ENCODE results near the gene TK2. TPM values are rescaled to one million over a fixed set of nuclear protein-coding genes. Genes with fewer than 3 reads are reported as not detected.

The TK2 gene
- total RNA-seq, 1 donor from 2014 or later: 21.5 TPM

- Histone ChIP-seq H3K27me3 (no peaks in the 10 kb centered on the region), H3K36me3 (peaks cover 0 to 4% of the 10 kb centered on the region in 2 donors), H3K27ac (peak overlapping the region; percentile 98 to 99), H3K9me3 (no peaks in the 10 kb centered on the region), H3K4me1 (peaks cover 19 to 43% of the 10 kb centered on the region in 2 donors), H3K4me3 (no peak overlapping the region)
- no peak for TF ChIP-seq CTCF (IDR thresholded peaks at IDR 0.05)
- intact Hi-C loops (cut with DNase I): no loop called here
- no peak for DNase-seq (ENCODE audit: low spot score in 2 of 2)
Observed at GRCh38 chr16:66519482-66520373, 30.2 kb downstream of the TK2 start.

GRCh38 chr16:66517586-66518263 lies 32.2 kb downstream of the TK2 start:
- no peak overlapping the region for H3K4me3 ChIP-seq
- no peak for TF ChIP-seq CTCF (IDR thresholded peaks at IDR 0.05)
- peak overlapping the region; percentile 98 to 99 for H3K27ac ChIP-seq
- intact Hi-C loops (cut with DNase I): loop anchor here (1.0 to 2.0 kb wide), 3 partner anchors 15 to 33 kb away; partner anchors contain the start of gene TK2
- peaks cover 19 to 56% of the 10 kb centered on the region in 2 donors for H3K4me1 ChIP-seq
- no peaks in the 10 kb centered on the region for H3K27me3 ChIP-seq
- no peak for DNase-seq (ENCODE audit: low spot score in 2 of 2)
- no peaks in the 10 kb centered on the region for H3K9me3 ChIP-seq
- no peaks in the 10 kb centered on the region for H3K36me3 ChIP-seq

GRCh38 chr16:66516808-66517585 lies 32.9 kb downstream of the TK2 start:
- intact Hi-C loops (cut with DNase I): loop anchor here (1.0 to 2.0 kb wide), 3 partner anchors 14 to 33 kb away; partner anchors contain the start of gene TK2

GRCh38 chr16:66516509-66516807 lies 33.5 kb downstream of the TK2 start:
- Histone ChIP-seq H3K27ac (peak overlapping the region; percentile 98 to 99), H3K27me3 (no peaks in the 10 kb centered on the region), H3K36me3 (no peaks in the 10 kb centered on the region), H3K9me3 (no peaks in the 10 kb centered on the region), H3K4me3 (peak overlapping the region in 1 of 2 donors; percentile 36), H3K4me1 (peaks cover 30 to 63% of the 10 kb centered on the region in 2 donors)
- TF ChIP-seq CTCF (IDR thresholded peaks at IDR 0.05): no peak
- DNase-seq (ENCODE audit: low spot score in 2 of 2): no peak
- intact Hi-C loops (cut with DNase I): loop anchor here (2.0 kb wide), 2 partner anchors 14 to 30 kb away; no protein-coding TSS in a partner anchor

More at GRCh38 chr16:66516808-66517585, 32.9 kb downstream of the TK2 start:
- no peaks in the 10 kb centered on the region for H3K27me3 ChIP-seq
- H3K9me3 ChIP-seq: no peaks in the 10 kb centered on the region
- peaks cover 26 to 63% of the 10 kb centered on the region in 2 donors for H3K4me1 ChIP-seq
- peak overlapping the region; percentile 98 to 99 for H3K27ac ChIP-seq
- peak; percentile 94 to 99 for DNase-seq (ENCODE audit: low spot score in 2 of 2)
- H3K4me3 ChIP-seq: peak overlapping the region; percentile 20 to 36
- TF ChIP-seq CTCF (IDR thresholded peaks at IDR 0.05): no peak
- no peaks in the 10 kb centered on the region for H3K36me3 ChIP-seq

Measured in ascending aorta (tissue), 2 donors.